Stimulated activated CD4-positive, alpha-beta T cell treated with anti-CD3 and anti-CD28 coated beads, Interleukin-12 subunit alpha, Interleukin-12 subunit beta, amount 100 ng/mL, for 4 hours (primary cell): ENCODE data around the gene DNAJB12.
"Not testable (repeated sequence)": the region's sequence is repeated elsewhere in the genome, so short reads cannot be mapped to it uniquely, and the experiment has no call there.

Experiments
- DNase-seq: peaks from one replicate; pipeline ENCODE4 v3.0.0-alpha.2; 2020

Gene DNAJB12

GRCh38 chr10:72330069-72330426, 24.7 kb downstream of the DNAJB12 start:
- no peak for DNase-seq

GRCh38 chr10:72329290-72330068, 25.2 kb downstream of the DNAJB12 start:
- DNase-seq = no peak

DNA sequence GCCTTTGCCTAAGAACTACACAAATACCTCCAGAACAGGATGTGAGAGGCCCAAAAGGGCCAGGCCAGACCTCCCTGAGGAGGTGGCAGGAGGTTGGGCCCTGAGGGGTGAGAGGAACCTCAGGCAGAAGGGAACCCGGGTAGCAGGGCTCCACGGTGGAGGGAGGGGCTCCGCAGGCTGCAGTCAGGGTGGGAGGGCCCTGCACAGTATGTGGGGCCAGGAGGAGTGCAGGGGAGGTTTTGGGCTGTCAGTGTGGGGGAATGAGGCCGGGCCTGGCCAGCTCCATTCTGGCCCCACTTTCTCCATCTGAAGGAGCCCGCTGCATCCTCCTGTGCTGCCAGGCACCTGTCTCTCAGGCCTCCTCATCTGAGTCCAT, 25.9 kb downstream of the DNAJB12 start:
- no peak for DNase-seq

DNA sequence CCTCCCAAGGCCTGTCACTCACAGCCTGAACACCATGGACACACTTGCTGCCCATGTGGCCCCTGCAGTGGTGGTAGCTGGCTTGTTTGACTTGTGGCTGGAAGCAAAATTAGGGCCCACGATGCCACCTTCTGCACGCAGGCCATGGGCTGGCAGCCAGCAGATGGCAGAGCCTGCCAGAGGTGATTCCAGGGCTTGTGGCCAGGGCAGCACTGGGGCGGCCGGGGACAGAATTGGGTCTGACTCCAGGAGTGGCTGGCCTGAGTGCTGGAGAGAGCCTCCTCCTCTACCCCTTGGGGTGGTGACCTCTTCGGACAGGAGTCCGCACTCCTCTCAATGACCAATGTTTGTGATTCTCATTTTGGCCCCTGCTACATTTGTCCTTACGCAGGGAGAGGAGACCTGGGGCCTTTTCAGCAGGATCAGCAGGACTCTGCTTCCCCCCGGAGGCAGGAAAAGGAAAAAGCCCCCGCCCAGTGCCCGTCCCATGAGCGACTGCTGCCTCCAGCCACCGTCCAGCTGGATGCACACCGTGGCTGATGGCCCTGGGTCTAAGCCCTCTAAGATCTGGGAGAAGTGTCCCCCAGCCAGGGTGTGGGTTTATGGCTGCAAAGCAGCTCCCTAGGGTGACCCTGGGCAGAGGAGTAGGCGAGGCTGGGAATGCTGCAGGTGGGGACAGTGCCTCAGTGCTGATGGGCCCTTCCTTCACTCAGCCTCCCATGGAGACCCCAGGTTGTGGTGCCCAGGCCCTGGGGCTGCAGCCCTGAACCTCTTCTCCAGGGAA, 26.5 kb downstream of the DNAJB12 start:
- DNase-seq = no peak

DNA sequence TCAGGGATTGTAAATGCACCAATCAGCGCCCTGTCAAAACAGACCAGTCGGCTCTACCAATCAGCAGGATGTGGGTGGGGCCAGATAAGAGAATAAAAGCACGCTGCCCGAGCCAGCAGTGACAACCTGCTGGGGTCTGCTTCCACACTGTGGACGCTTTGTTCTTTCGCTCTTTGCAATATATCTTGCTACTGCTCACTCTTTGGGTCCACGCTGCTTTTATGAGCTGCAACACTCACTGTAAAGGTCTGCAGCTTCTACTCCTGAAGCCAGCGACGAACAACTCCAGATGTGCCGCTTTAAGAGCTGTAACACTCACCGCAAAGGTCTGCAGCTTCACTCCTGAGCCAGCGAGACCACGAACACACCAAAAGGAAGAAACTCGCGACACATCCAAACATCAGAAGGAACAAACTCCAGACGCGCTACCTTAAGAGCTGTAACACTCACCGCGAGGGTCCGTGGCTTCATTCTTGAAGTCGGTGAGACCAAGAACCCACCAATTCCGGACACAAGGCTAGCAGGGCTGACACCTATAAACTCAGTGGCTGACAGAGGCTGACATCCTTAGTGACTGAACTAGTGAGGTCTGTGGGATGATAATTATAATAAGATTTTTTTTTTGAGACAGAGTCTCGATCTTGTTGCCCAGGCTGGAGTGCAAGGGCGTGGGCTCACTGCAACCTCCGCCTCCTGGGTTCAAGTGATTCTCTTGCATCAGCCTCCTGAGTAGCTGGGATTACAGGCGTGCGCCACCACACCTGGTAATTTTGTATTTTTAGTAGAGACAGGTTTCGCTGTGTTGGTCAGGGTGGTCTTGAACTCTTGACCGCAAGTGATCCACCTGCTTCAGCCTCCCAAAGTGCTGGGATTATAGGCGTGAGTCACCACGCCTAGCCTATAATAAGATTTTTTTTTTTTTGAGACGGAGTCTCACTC, 27.8 kb downstream of the DNAJB12 start:
- DNase-seq = peak; percentile 49

- not testable (repeated sequence) for DNase-seq
These were observed 29.2 kb downstream of the DNAJB12 start for GRCh38 chr10:72325243-72326175.

DNA sequence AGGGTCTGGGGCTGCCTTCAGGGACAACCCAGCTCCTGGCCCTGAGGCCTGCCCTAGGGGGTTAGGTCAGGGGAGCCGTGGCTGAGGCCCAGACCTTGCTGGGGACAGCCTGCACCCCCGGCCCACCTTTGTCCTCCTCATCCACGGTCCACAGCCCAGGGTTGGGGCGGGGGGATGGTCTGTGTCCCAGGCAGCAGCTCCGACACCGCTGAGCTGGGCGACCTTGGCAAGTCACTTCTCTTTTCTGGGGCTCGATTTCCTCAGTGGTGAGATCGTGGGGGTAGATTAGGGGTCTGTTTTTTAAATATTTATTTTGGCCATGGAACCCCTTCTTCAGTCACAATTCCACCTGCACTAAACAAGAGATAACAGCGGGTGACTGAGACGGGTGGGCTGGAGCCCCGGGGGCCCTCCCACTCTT, 30.9 kb downstream of the DNAJB12 start:
- DNase-seq = no peak

DNA sequence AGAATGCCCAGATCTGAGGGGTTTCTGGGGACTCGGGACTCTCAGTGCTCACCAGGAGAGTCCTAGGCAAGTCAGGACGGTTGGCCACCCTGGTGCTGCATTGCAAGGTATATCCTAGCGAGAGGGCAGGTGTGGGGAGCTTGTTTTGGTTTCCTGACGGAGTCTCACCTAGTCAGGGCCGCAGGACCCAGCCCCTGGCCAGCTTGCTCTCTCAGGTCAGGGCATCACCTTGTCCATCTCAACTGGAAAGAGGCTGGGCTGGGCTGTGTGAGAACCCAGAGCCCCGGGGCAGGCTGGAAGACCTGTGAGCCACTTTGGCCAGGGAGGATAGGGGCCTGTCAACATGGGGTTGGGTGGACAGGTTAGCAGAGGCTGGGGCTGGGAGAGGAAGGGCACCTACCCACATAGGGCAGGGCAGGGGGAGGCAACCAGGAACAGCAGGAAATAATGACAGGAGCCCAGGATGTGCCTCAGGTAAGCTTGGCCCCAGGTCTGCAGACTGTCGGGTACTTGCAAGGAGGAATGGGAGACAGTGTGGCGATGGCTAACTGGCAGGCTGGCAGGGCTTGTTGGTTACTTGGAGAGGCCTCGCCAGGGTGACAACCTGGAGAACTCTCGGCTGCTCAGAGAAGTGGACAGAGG, 31.5 kb downstream of the DNAJB12 start:
- DNase-seq = no peak

DNA sequence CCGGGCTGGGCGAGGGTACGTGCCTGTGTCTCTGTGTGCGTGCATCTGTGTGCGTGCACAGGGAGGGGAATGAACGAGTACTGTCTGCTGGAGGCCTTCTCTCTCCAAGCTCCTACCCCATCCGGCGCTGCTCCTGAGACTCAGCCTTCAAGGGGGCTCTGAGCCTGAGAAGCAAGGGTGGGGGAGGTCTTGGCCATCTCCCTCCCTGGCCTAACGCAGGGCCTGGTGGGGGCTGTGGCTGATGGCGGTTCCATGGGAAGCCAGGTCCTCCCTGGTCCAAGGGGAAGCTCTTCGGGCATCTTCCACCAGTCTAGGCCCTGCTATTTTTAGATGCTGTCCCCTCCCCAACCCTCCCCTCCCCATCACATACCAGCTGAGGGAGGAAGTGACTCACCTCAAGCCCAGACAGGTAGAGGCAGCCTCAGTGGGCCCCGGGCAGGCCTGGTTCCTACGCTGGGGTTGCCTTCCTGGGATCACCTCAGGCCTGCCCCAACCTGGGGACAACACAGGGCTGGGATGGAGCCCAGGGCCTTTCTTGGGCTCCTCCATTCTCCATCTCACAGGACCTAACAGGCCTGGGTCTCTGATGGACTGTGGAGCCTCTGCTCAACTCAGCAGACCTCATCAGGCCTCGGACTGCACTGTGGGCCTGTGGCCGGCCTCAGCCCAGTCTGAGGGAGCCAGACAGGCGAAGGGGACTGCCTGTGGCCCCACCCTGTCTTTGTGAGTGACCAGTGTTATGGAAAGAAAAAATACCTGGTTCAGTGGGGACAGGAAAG, 32.2 kb downstream of the DNAJB12 start:
- peak; percentile 56 for DNase-seq

- no peak for DNase-seq
These were observed 32.8 kb downstream of the DNAJB12 start for GRCh38 chr10:72322030-72322279.

DNA sequence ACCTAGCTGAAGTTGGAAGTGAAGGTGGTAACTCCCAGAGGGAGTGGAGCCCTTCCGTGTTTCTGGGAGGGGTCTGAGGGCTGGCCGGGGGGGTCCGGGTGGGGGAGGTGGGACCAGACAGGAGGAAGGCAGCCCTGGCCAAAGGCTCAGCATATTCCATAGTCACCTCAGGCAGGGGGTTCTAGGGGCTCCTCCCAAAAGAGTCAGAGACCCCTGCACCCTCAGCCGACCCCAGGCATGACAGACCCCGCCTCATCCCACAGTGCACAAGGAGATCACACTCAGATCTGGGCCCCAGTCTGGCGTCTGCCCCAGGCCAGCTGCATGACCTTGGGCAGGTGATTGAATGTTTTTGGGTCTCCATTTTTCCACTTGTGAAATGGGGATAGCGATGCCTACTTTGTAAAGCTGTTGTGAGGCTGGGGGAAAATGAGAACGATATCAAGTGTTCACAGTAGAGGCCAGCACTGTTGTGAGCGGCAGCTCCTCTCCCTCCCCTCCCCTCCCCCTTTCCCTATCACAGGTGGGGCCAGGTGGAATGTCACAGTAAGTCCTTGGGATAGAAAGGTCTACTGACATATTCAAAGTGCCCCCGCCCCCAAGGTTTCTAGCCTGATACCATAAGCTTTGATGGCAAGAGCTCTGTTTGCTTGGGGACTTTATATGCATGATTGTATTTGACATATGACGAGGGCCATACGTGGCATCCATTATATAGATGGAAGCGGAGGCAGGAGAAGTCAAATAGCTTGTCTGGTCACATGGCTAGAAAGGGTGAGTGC, 33.3 kb downstream of the DNAJB12 start:
- DNase-seq = no peak

- peak; percentile 60 for DNase-seq
These were observed 34.0 kb downstream of the DNAJB12 start for GRCh38 chr10:72320676-72321247.

DNA sequence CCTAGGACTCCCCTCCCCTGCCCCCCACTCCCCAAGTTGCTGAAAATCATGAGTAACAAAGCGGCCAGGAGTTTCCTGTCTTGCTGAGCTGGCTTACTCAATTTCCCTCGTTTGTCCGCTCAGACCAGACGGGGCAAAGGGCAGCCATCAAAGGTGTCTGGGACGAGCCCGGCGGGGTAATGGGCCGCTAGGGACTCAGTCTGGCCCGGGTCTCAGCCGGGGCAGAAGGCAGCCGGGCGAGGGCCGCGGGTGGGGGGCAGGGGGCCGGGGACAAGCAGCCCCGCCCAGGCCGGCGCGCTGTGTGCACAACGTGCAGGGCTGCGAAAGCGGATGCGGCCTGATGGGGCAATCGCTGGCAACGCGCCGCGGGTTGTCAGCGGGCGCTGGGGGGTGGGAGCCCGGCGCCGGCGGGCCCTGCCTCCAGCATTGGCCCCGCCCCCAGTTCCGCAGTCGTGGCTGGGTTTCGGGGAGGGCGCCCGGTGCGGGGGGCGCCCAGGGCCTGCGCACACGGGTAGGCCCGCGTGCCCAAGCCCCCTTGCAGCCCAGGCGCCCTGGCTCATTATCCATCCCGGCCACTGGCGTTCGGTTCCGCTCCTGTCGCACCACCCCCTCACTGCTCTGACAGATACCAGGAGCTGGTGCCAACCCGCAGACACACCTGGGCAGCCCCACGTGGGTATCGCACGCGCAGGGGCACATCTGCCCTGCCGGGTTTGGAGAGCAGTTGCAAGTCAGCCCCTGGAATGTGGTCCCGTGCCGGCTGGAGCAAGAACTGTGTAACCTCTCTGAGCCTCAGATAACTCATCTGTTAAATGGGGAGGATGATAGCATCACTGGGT, 35.1 kb downstream of the DNAJB12 start:
- peak; percentile 87 for DNase-seq

- DNase-seq = no peak
These were observed 36.1 kb downstream of the DNAJB12 start for GRCh38 chr10:72318418-72319262.

DNA sequence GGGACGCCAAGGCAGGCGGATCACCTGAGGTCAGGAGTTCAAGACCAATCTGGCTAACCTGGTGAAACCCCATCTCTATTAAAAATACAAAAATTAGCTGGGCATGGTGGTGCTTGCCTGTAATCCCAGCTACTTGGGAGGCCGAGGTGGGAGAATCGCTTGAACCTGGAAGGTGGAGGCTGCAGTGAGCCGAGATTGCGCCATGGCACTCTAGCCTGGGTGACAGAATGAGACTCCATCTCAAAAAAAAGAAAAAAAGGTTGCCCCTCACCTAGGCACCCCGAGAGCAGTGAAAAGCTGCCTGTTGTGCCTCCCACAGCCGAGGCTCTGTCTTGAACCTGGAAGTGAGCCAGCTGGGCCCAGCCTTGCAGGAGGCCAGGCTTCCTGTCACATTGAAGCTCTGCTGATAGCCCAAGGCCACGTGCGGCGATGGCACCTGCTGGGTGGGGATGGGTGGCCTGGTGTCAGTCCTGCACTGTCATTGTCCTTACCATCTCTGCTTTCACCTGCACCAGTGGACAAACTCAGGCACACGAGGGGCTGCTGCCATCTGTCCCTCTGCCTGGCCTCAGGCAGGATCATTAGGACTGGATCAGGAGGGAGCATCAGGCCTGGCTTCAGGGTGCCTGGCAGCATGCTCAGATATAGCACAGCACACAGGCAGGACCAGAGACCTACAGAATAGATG, 37.8 kb downstream of the DNAJB12 start:
- DNase-seq = no peak

- no peak for DNase-seq
These were observed 38.4 kb downstream of the DNAJB12 start for GRCh38 chr10:72316386-72316700.

DNA sequence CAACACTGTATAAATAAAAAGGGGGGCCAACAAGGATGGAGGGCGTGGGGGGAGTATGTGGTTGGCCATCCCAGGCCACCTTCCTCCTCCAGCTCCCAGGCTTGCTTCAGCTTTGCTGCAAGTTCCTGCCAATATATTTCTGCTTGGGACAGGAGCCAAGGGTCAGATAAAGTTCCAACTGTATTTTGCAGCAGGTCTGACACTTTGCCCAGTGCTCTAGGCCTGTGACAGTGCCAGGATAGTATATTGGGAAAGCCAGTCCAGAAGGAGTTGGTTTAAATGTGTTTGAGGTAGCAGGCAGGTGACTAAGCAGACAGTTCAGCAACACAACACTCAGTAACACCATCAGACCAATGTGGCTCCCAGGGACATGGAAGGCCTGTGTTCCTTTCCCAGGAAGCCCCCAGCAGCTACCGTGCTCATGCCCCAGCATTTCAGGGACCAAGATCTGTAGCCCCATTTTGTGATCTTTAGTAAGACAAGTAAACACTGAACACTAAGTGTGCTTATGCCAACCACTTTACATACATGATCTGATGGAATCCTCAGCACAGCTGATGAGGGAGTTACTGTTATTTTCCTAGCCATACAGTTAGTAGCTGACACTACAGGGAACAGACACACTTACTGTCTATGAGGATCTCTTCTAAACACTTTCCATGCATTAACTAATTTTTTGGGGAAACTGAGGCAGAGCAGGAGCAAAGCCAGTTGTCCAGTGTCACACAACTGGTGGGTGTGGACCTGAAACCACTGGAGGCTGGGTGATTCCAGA, 38.9 kb downstream of the DNAJB12 start:
- no peak for DNase-seq
